Kidney (tissue), 14 donors: Measurements from ENCODE around the gene SLC23A2. TPM values are rescaled to one million over a fixed set of nuclear protein-coding genes. Genes with fewer than 3 reads are reported as not detected.

Experiments used
- DNase-seq, 5 donors: peaks; one replicate each; pipeline ENCODE4 v3.0.0-alpha.2; 2013 to 2020
- FAIRE-seq: peaks from 2 replicates; lab custom pipeline; 2012; peaks lifted over from hg19 to GRCh38; lab: Jason Lieb, UNC
- H3K27ac ChIP-seq, 2 donors: one replicate each; pipeline ENCODE4 v1.7.0; 2013; ENCODE audit warnings: low read depth in 2 of 2, low read length in 2 of 2, inconsistent platforms in 1 of 2
- H3K27me3 ChIP-seq: one replicate; pipeline ENCODE4 v1.7.1; 2013; ENCODE audit warnings: low read length, inconsistent platforms; ENCODE audit not compliant: control insufficient read depth, insufficient read depth
- H3K36me3 ChIP-seq, 3 donors: one replicate each; pipeline versions ENCODE4 v1.7.0 to v1.7.1; 2013; ENCODE audit warnings: low read length in 3 of 3, control low read depth in 1 of 3, inconsistent platforms in 1 of 3; ENCODE audit not compliant: insufficient read depth in 3 of 3, control insufficient read depth in 2 of 3
- H3K4me1 ChIP-seq, 3 donors: one replicate each; pipeline versions ENCODE4 v1.7.0 to v1.7.1; 2013; ENCODE audit warnings: low read length in 3 of 3, inconsistent platforms in 1 of 3, low read depth in 1 of 3; ENCODE audit not compliant: control insufficient read depth in 2 of 3, insufficient read depth in 2 of 3
- H3K4me3 ChIP-seq, 3 donors: one replicate each; pipeline versions ENCODE4 v1.7.0 to v1.8.1; 2013; ENCODE audit warnings: low read length in 3 of 3, control low read depth in 1 of 3, inconsistent platforms in 1 of 3
- H3K9ac ChIP-seq, 3 donors: one replicate each; pipeline versions ENCODE4 v1.7.0 to v1.7.1; 2013; ENCODE audit warnings: low read length in 3 of 3, control low read depth in 1 of 3, inconsistent platforms in 1 of 3
- H3K9me3 ChIP-seq, 3 donors: one replicate each; pipeline versions ENCODE4 v1.7.0 to v1.7.1; 2013; ENCODE audit warnings: low read length in 3 of 3, control low read depth in 1 of 3, inconsistent platforms in 1 of 3; ENCODE audit not compliant: control insufficient read depth in 2 of 3, insufficient read depth in 1 of 3
- CTCF ChIP-seq: IDR thresholded peaks from 3 replicates; pipeline ENCODE4 v1.5.1; 2012; ENCODE audit warnings: mild to moderate bottlenecking, moderate library complexity, borderline replicate concordance; ENCODE audit not compliant: insufficient read depth; ENCODE audit errors: extremely low read depth
- intact Hi-C: fragments of 100-400 bp; cut with DNase I; formaldehyde crosslinking; loops from one replicate; pipeline ENCODE4 v1.11.1; 2022
- polyA plus RNA-seq: library from polyadenylated mRNA; stranded (reverse); fragments of 350-450 nt; fragmentation: Illumina TruSeq; extraction: RNeasy Lipid Tissue Mini Kit (QIAGEN cat#74804); gene quantifications from one replicate; pipeline ENCODE4 v1.2.3, GENCODE V29; 2014; ENCODE audit warnings: low read depth, low replicate concordance; ENCODE audit not compliant: insufficient read depth
- total RNA-seq: library from RNA; stranded (reverse); fragmentation: NEBNext Ultra II Directional; extraction: Animal tissue kit (Norgen Biotek cat#: 25700); gene quantifications from one replicate; pipeline ENCODE4 v1.2.1, GENCODE V29; 2021
- donor health status: control.
- donor health status: control.
- donor health status: control.
- donor health status: control.
- donor health status: control.
- donor health status: DM: yes; HTN: yes; CAD: no.
- donor health status: Normal renal cell carcinoma (clear cell type).

SLC23A2 gene
- total and polyA plus RNA-seq, 2 donors from 2014 or later = 4.8 to 20.5 TPM

GRCh38 chr20:4946986-4947385 lies 54.3 kb downstream of the SLC23A2 start:
- DNase-seq = no peak
- H3K9me3 ChIP-seq = no peaks in the 10 kb centered on the region
- intact Hi-C loops = no loop called here
- TF ChIP-seq CTCF = no peak
- H3K36me3 ChIP-seq = no peaks in the 10 kb centered on the region
- H3K27ac ChIP-seq = no peak overlapping the region
- H3K9ac ChIP-seq = no peak overlapping the region
- no peak overlapping the region for H3K4me3 ChIP-seq
- H3K4me1 ChIP-seq = peaks cover 0 to 3% (median 0%) of the 10 kb centered on the region in 3 donors
- no peaks in the 10 kb centered on the region for H3K27me3 ChIP-seq
- no peak for FAIRE-seq

- no peak for TF ChIP-seq CTCF
- H3K4me3 ChIP-seq = no peak overlapping the region
- no peaks in the 10 kb centered on the region for H3K9me3 ChIP-seq
- peaks cover 0 to 3% (median 0%) of the 10 kb centered on the region in 3 donors for H3K4me1 ChIP-seq
- FAIRE-seq (no peak), DNase-seq (no peak)
- no peaks in the 10 kb centered on the region for H3K27me3 ChIP-seq
- H3K9ac ChIP-seq = no peak overlapping the region
- intact Hi-C loops = no loop called here
- H3K36me3 ChIP-seq = no peaks in the 10 kb centered on the region
- no peak overlapping the region for H3K27ac ChIP-seq
Measured at GRCh38 chr20:4946585-4946984, 54.7 kb downstream of the SLC23A2 start.

- FAIRE-seq = no peak
Measured at GRCh38 chr20:4944518-4945313, 56.6 kb downstream of the SLC23A2 start.

More at GRCh38 chr20:4944518-4945313, 56.6 kb downstream of the SLC23A2 start:
- H3K27me3 ChIP-seq = no peaks in the 10 kb centered on the region
- H3K9ac ChIP-seq = no peak overlapping the region
- no peak overlapping the region for H3K4me3 ChIP-seq
- no peaks in the 10 kb centered on the region for H3K9me3 ChIP-seq
- no peaks in the 10 kb centered on the region for H3K36me3 ChIP-seq
- peaks cover 0 to 2% (median 0%) of the 10 kb centered on the region in 3 donors for H3K4me1 ChIP-seq
- no peak overlapping the region for H3K27ac ChIP-seq
- DNase-seq = no peak
- intact Hi-C loops = no loop called here
- TF ChIP-seq CTCF = no peak
